Measurements from ENCODE around the gene CCN6. TPM values are rescaled to one million over a fixed set of nuclear protein-coding genes. Genes with fewer than 3 reads are reported as not detected.

The CCN6 gene
- total RNA-seq: not detected
- polyA plus RNA-seq: under 1 TPM; 0.08 to 0.21 (median 0.09) TPM
- total RNA-seq: 0 reads per million in 6 experiments

DNA sequence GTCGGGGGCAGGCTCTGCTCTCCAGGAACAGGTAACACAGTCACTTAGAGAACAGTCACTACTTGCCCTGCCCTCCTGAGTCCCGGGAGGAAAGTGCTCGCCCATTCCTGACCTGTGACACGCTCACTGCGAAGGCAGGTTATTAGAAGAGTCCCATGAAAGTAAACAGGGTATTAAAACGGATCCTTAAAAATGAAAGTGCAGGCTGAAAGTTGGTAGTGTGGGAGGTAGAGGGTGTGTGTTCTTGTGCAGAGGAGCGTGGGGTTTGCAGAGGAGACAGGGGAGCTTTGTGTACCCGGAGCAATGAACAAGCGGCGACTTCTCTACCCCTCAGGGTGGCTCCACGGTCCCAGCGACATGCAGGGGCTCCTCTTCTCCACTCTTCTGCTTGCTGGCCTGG, at the start of gene CCN6:
CCN6 (plus strand) TSS at position 104 of the 400 bp plus-strand sequence; CDS start at position 358, 254 bp downstream.
- POLR2A ChIA-PET: no interaction called here
- H3K4me1 Mint-ChIP-seq: peaks cover 0 to 1% (median 0%) of the 10 kb centered on the region in 4 donors
- no peaks in the 10 kb centered on the region for H3K36me3 Mint-ChIP-seq
- H3K27ac Mint-ChIP-seq: peak within 1 kb of the TSS in 1 of 10 donors; percentile 19
- H3K9me3 Mint-ChIP-seq: peaks cover 0 to 4% (median 0%) of the 10 kb centered on the region in 9 donors
- no peak within 1 kb of the TSS for H3K4me3 Mint-ChIP-seq
- DNase-seq: no peak
- ATAC-seq: no peak
- H3K27me3 Mint-ChIP-seq: peaks cover 0 to 7% (median 1%) of the 10 kb centered on the region in 5 donors

DNA sequence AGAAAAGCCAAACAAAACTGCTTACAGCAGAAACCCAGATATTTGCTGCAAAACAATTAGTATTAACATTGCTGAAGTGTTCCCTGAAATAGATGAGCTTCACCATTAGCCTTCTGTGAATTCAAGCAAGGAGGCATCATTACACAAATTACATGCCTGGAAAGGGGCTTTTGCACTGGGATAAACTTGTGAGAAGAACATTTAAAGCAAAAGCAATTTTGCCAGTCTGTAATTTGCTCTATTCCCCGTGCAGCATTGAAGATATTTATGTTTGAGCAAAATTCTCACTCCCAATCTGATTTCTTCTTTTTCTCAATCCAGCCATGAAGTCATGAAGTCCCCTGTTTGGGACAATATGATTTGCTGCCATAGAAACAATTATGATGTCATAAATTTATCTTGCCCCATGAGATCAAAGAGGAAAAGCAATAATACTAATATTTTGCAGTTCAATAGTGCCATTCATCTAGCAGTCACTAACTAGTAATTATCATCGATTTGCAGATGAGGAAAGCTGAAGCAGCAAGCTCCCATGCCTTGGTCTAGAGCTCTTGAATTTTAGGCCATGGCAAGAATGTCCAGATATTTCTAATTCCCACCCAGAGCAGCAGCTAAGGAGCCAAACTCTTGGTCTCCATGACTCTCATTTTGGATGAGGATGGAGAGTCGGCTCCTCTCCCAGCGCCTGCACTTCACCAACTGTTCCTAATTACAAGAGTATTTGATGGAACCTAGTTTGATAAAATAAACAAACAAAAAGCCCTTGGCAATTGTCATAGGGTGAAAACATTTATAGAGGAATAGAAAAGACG, 49.5 kb upstream of the CCN6 start:
- POLR2A ChIA-PET: no interaction called here
- Mint-ChIP-seq H3K27ac (peak overlapping the region in 2 of 10 donors; percentile 3 to 10), H3K36me3 (no peaks in the 10 kb centered on the region)

DNA sequence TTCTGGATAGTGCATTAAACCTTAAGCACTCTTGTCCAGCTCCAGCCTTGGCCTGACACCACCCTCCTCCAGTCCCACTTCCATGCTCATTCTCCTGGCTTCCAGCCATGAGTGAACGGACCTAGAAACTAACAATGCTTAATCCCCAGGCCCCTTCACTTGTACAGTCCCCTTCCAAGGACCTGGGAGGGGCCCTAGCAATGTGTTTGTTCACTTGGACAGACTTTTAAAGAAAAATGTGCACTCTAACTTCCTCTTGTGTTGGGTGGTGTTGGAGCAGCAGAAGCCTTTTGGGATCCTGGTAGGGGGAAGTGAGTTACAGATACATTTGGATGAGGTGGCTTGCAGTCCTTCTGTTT, 48.9 kb upstream of the CCN6 start:
- no peaks in the 10 kb centered on the region for H3K27me3 Mint-ChIP-seq
- no peaks in the 10 kb centered on the region for H3K9me3 Mint-ChIP-seq
- DNase-seq (no peak), ATAC-seq (no peak)
- no peak overlapping the region for H3K4me3 Mint-ChIP-seq
- H3K27ac Mint-ChIP-seq: peak overlapping the region in 2 of 10 donors; percentile 3 to 68
- H3K36me3 Mint-ChIP-seq: no peaks in the 10 kb centered on the region
- POLR2A ChIA-PET: no interaction called here
- H3K4me1 Mint-ChIP-seq: peaks cover 2 to 9% (median 7%) of the 10 kb centered on the region in 4 donors

More for the DNA sequence above, 49.5 kb upstream of the CCN6 start:
- no peaks in the 10 kb centered on the region for H3K9me3 Mint-ChIP-seq
- DNase-seq (no peak), ATAC-seq (no peak)
- H3K27me3 Mint-ChIP-seq: no peaks in the 10 kb centered on the region
- no peak overlapping the region for H3K4me3 Mint-ChIP-seq
- peaks cover 2 to 9% (median 7%) of the 10 kb centered on the region in 4 donors for H3K4me1 Mint-ChIP-seq

DNA sequence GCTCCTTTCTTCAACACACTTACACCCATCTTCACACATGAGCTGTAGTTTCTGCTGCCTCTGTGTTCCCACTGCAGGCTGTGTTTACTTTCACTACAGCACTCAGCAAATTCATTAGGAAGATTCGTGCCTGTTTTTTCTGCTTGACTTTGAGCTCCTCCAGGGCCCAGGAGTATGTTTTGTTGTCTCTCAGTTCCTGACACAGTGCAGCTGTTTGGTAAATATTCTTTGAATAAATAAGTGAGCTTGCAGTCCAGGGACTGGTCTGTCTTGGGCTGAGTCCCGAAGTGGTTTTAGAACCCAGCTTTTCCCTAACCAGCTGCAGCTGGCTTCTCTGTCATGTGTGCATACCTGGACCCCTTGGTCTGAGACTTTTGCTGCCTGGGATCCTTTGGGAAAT, 46.6 kb upstream of the CCN6 start:
- DNase-seq (no peak), ATAC-seq (no peak)
- Mint-ChIP-seq H3K9me3 (no peaks in the 10 kb centered on the region), H3K27ac (no peak overlapping the region), H3K27me3 (no peaks in the 10 kb centered on the region), H3K4me1 (peaks cover 7 to 20% (median 11%) of the 10 kb centered on the region in 4 donors), H3K36me3 (no peaks in the 10 kb centered on the region), H3K4me3 (no peak overlapping the region)
- POLR2A ChIA-PET: interaction anchor here (1.3 to 8.4 kb wide), 3 partner anchors 10 to 35 kb away, joined by 6 to 84 read pairs (median 41); no protein-coding TSS in a partner anchor

DNA sequence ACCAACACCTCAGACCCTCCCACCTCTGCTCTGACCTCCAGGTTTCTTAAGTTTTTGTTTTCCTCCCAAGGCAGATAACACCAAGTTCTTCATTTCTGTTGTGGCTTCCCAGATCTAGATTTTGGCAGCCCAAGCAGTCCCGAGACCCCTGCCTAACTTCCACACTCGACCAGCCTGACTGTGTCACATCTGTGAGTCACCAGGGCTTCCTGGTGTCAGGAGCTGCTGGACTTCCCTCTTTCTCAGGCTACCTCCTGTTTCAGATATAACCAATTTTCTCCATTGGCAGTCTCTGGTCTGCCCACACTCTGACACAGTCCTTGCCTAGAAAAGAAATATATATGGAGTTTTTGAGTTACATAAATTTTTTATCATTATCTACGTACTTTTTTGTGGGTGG, 46.1 kb upstream of the CCN6 start:
- ATAC-seq (no peak), DNase-seq (no peak)
- POLR2A ChIA-PET: interaction anchor here (1.3 to 8.4 kb wide), 3 partner anchors 10 to 35 kb away, joined by 6 to 84 read pairs (median 41); no protein-coding TSS in a partner anchor
- Mint-ChIP-seq H3K27ac (peak overlapping the region in 1 of 10 donors; percentile 36), H3K27me3 (no peaks in the 10 kb centered on the region), H3K9me3 (no peaks in the 10 kb centered on the region), H3K36me3 (no peaks in the 10 kb centered on the region), H3K4me3 (no peak overlapping the region), H3K4me1 (peaks cover 7 to 20% (median 11%) of the 10 kb centered on the region in 4 donors)

GRCh38 chr6:112008482-112008881, 45.4 kb upstream of the CCN6 start:
- no peak overlapping the region for H3K4me3 Mint-ChIP-seq
- ATAC-seq (no peak), DNase-seq (no peak)
- peaks cover 7 to 17% (median 9%) of the 10 kb centered on the region in 4 donors for H3K4me1 Mint-ChIP-seq
- H3K9me3 Mint-ChIP-seq: no peaks in the 10 kb centered on the region
- H3K36me3 Mint-ChIP-seq: no peaks in the 10 kb centered on the region
- peak overlapping the region in 3 of 10 donors; percentile 0 to 17 (median 3) for H3K27ac Mint-ChIP-seq
- H3K27me3 Mint-ChIP-seq: no peaks in the 10 kb centered on the region
- POLR2A ChIA-PET: interaction anchor here (5.2 to 8.4 kb wide), 2 partner anchors 20 to 34 kb away, joined by 41 to 84 read pairs; no protein-coding TSS in a partner anchor

GRCh38 chr6:112010328-112010727, 43.6 kb upstream of the CCN6 start:
- Mint-ChIP-seq H3K4me1 (peaks cover 5 to 12% (median 6%) of the 10 kb centered on the region in 4 donors), H3K27ac (peak overlapping the region in 6 of 10 donors; percentile 1 to 51 (median 22)), H3K27me3 (no peaks in the 10 kb centered on the region), H3K36me3 (no peaks in the 10 kb centered on the region), H3K4me3 (no peak overlapping the region), H3K9me3 (no peaks in the 10 kb centered on the region)
- POLR2A ChIA-PET: interaction anchor here (0.5 to 8.4 kb wide), 7 partner anchors 18 to 739 kb away, joined by 3 to 84 read pairs (median 5); partner anchors contain the start of gene REV3L
- ATAC-seq (peak; percentile 62 to 93), DNase-seq (peak in 6 of 10 donors; percentile 4 to 68 (median 34))

DNA sequence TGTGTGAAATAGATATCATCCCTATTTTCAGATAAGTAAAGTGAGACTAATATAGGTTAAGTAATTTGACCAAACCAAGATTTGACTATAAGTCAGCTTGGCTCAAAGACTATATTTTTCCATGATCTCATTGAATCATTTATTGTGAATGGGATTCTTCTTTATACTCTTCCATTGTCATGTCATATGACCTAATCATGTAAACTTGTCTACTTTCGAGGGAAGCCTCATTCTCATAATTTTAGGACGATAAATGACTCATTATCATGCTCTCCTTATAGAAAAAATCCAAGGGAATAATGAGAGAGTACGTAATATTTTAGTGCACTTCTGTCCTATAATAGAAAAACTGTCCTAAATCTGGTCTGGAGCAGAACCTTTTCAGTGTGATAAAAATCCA, 40.9 kb upstream of the CCN6 start:
- ATAC-seq (no peak), DNase-seq (no peak)
- H3K4me3 Mint-ChIP-seq: no peak overlapping the region
- POLR2A ChIA-PET: interaction anchor here (2.8 to 8.4 kb wide), 2 partner anchors 15 to 29 kb away, joined by 12 to 84 read pairs; no protein-coding TSS in a partner anchor
- H3K27ac Mint-ChIP-seq: no peak overlapping the region
- peaks cover 4 to 12% (median 11%) of the 10 kb centered on the region in 4 donors for H3K4me1 Mint-ChIP-seq
- no peaks in the 10 kb centered on the region for H3K9me3 Mint-ChIP-seq
- H3K36me3 Mint-ChIP-seq: no peaks in the 10 kb centered on the region
- H3K27me3 Mint-ChIP-seq: no peaks in the 10 kb centered on the region

- peaks cover 4 to 13% (median 12%) of the 10 kb centered on the region in 4 donors for H3K4me1 Mint-ChIP-seq
- no peak for ATAC-seq
- H3K27ac Mint-ChIP-seq: peak overlapping the region in 1 of 10 donors; percentile 0
- H3K9me3 Mint-ChIP-seq: no peaks in the 10 kb centered on the region
- DNase-seq: no peak
- H3K4me3 Mint-ChIP-seq: no peak overlapping the region
- no peaks in the 10 kb centered on the region for H3K27me3 Mint-ChIP-seq
- H3K36me3 Mint-ChIP-seq: no peaks in the 10 kb centered on the region
- POLR2A ChIA-PET: interaction anchor here (2.8 kb wide), 1 partner anchor 14 kb away, joined by 12 read pairs; no protein-coding TSS in a partner anchor
Measured at GRCh38 chr6:112014483-112014882, 39.4 kb upstream of the CCN6 start.

- ATAC-seq (no peak), DNase-seq (no peak)
- no peak overlapping the region for H3K4me3 Mint-ChIP-seq
- POLR2A ChIA-PET: interaction anchor here (1.6 to 3.4 kb wide), 4 partner anchors 11 to 28 kb away, joined by 4 to 26 read pairs (median 8); no protein-coding TSS in a partner anchor
- peak overlapping the region in 2 of 10 donors; percentile 45 to 51 for H3K27ac Mint-ChIP-seq
- H3K36me3 Mint-ChIP-seq: no peaks in the 10 kb centered on the region
- H3K9me3 Mint-ChIP-seq: no peaks in the 10 kb centered on the region
- peaks cover 0 to 11% (median 8%) of the 10 kb centered on the region in 4 donors for H3K4me1 Mint-ChIP-seq
- no peaks in the 10 kb centered on the region for H3K27me3 Mint-ChIP-seq
Measured at GRCh38 chr6:112015725-112016124, 38.2 kb upstream of the CCN6 start.

- POLR2A ChIA-PET: interaction anchor here (0.8 to 3.4 kb wide), 4 partner anchors 11 to 27 kb away, joined by 3 to 26 read pairs (median 4); no protein-coding TSS in a partner anchor
- Mint-ChIP-seq H3K27me3 (no peaks in the 10 kb centered on the region), H3K4me1 (peaks cover 0 to 11% (median 5%) of the 10 kb centered on the region in 4 donors), H3K27ac (no peak overlapping the region), H3K36me3 (no peaks in the 10 kb centered on the region), H3K4me3 (no peak overlapping the region), H3K9me3 (no peaks in the 10 kb centered on the region)
- ATAC-seq (no peak), DNase-seq (no peak)
Measured at GRCh38 chr6:112016320-112016719, 37.6 kb upstream of the CCN6 start.

DNA sequence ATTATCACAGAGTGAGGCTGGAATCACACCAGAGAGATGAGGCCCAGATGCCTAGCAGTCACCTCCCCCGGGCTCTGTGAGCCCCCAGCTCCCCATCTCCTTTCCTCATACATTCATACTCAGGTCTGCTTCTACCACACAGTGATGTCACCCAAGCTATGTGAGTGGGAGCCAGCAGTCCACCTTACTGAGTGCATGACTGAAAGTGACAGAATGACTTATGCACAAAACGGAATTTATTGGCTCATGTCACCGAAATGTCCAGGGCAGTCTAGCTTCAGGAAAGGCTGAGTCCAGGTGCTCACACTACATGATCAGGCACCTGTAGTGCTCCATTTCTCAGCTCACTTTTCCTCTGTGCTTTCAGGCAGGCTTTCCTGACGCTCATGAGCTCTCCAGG, 36.7 kb upstream of the CCN6 start:
- no peaks in the 10 kb centered on the region for H3K27me3 Mint-ChIP-seq
- ATAC-seq (no peak), DNase-seq (no peak)
- no peaks in the 10 kb centered on the region for H3K36me3 Mint-ChIP-seq
- H3K9me3 Mint-ChIP-seq: no peaks in the 10 kb centered on the region
- POLR2A ChIA-PET: interaction anchor here (0.8 to 3.4 kb wide), 7 partner anchors 10 to 26 kb away, joined by 3 to 26 read pairs (median 4); no protein-coding TSS in a partner anchor
- H3K4me1 Mint-ChIP-seq: peaks cover 4 to 16% (median 10%) of the 10 kb centered on the region in 4 donors
- H3K4me3 Mint-ChIP-seq: no peak overlapping the region
- no peak overlapping the region for H3K27ac Mint-ChIP-seq
